ENCODE data around the gene GRIP1. TPM values are rescaled to one million over a fixed set of nuclear protein-coding genes. Genes with fewer than 3 reads are reported as not detected.

Gene GRIP1
- total RNA-seq, 4 donors from 2014 or later = 14.3 to 319 (median 20.6) TPM

DNA sequence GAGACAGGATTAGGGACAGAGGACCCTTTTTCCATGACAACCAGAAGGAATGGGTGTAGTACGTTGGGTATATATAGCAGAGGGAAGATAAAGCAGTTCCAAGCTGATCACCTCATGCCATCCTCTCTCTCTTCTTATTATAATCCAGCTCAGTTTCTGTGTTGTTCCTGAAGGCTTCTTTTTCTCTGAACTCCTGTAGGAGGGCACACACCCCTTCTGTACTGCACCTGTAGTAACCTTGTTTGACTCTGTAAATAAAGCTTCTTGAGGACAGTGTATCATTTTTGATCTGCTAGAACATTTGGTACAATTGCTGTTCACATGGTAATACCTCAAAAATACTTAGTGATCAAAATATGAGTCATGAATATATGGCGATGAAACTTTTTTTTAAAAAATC is 343.1 kb downstream of the GRIP1 start:
- H3K9me3 ChIP-seq = no peaks in the 10 kb centered on the region
- H3K4me3 ChIP-seq = no peak overlapping the region
- H3K27ac ChIP-seq = no peak overlapping the region
- peaks cover 37% of the 10 kb centered on the region for H3K36me3 ChIP-seq
- 97% methylated on average over 2 of the region's 2 CpGs for WGBS
- no peaks in the 10 kb centered on the region for H3K27me3 ChIP-seq
- no peaks in the 10 kb centered on the region for H3K4me1 ChIP-seq
- no peak for TF ChIP-seq POLR2AphosphoS5 (IDR thresholded peaks at IDR 0.05)
- no peak for DNase-seq (ENCODE audit: low spot score in 2 of 2)

DNA sequence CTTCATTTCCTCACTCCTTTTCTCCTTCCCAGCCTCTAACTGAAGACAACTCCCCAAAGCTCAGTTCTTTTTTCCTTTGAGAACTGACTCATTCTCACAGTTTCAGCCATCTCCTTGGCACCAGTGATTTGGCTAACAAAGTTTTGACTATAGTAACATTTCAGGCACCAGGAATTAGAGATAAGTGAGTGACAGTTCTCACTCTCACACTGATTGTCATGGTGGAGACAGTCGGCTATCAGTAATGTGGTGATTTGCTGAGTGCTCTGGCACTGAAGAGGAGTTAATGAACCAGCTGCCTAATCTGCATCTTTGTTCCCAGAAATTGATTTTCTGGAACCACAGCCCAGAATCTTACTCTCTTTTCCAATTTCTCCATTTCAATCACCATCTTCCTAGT is 347.1 kb downstream of the GRIP1 start:
- WGBS = 100% methylated on average over 1 of the region's 1 CpG
- TF ChIP-seq EP300 (IDR thresholded peaks at IDR 0.05) = no peak
- no peak for TF ChIP-seq POLR2A (IDR thresholded peaks at IDR 0.05)
- TF ChIP-seq, protein P1, sequence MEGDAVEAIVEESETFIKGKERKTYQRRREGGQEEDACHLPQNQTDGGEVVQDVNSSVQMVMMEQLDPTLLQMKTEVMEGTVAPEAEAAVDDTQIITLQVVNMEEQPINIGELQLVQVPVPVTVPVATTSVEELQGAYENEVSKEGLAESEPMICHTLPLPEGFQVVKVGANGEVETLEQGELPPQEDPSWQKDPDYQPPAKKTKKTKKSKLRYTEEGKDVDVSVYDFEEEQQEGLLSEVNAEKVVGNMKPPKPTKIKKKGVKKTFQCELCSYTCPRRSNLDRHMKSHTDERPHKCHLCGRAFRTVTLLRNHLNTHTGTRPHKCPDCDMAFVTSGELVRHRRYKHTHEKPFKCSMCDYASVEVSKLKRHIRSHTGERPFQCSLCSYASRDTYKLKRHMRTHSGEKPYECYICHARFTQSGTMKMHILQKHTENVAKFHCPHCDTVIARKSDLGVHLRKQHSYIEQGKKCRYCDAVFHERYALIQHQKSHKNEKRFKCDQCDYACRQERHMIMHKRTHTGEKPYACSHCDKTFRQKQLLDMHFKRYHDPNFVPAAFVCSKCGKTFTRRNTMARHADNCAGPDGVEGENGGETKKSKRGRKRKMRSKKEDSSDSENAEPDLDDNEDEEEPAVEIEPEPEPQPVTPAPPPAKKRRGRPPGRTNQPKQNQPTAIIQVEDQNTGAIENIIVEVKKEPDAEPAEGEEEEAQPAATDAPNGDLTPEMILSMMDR (IDR thresholded peaks at IDR 0.05) = no peak
- TF ChIP-seq POLR2AphosphoS5 (IDR thresholded peaks at IDR 0.05) = no peak
- peaks cover 7% of the 10 kb centered on the region for H3K36me3 ChIP-seq
- no peak overlapping the region for H3K4me3 ChIP-seq
- H3K9me3 ChIP-seq = no peaks in the 10 kb centered on the region
- H3K4me1 ChIP-seq = no peaks in the 10 kb centered on the region
- H3K27me3 ChIP-seq = no peaks in the 10 kb centered on the region
- DNase-seq (ENCODE audit: low spot score in 2 of 2) = no peak
- H3K27ac ChIP-seq = no peak overlapping the region

DNA sequence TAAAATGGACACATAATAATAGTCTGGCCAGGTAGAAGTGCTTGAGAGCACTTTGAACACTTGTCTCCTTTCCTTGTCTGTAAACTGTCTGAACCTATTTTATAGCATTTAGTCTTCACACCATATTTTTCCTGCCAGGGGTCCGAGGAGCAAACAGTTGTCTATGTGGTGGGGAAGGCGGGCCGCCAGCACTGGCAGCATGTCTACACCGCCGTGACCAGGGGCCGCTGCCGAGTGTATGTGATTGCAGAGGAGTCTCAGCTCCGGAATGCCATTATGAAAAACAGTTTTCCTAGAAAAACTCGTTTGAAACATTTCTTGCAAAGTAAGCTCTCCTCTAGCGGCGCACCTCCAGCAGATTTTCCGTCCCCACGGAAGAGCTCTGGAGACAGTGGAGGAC is 347.9 kb downstream of the GRIP1 start:
- 88% methylated on average over 13 of the region's 13 CpGs for WGBS
- peaks cover 7% of the 10 kb centered on the region for H3K36me3 ChIP-seq
- H3K27ac ChIP-seq = no peak overlapping the region
- no peak overlapping the region for H3K4me3 ChIP-seq
- H3K9me3 ChIP-seq = no peaks in the 10 kb centered on the region
- H3K27me3 ChIP-seq = no peaks in the 10 kb centered on the region
- no peak for DNase-seq (ENCODE audit: low spot score in 2 of 2)
- TF ChIP-seq, protein P1 (IDR thresholded peaks at IDR 0.05) = no peak
- TF ChIP-seq EP300 (IDR thresholded peaks at IDR 0.05) = no peak
- TF ChIP-seq POLR2AphosphoS5 (IDR thresholded peaks at IDR 0.05) = no peak
- no peak for TF ChIP-seq POLR2A (IDR thresholded peaks at IDR 0.05)
- H3K4me1 ChIP-seq = no peaks in the 10 kb centered on the region

DNA sequence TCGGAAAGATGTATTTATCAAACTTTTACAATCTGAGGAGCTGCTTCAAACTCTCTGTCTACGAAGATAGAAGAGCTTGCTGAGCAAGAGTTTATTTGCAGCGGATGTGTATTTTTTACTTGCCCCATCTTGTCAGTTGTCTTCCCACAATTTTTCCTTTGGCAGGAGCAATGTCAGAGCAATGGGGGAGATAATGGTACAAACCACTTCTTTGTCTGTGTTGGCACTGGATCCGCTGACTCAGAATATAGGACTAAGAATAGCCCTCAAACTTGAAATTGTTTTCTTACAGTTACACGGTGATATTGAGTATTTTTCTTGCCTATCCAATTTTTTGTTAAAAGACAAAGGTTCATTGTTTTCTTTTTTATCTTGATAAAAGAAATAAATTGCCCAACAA is 348.9 kb downstream of the GRIP1 start:
- no peak for DNase-seq (ENCODE audit: low spot score in 2 of 2)
- WGBS = 65% methylated on average over 5 of the region's 5 CpGs
- Histone ChIP-seq H3K9me3 (no peaks in the 10 kb centered on the region), H3K36me3 (peaks cover 14% of the 10 kb centered on the region), H3K4me3 (no peak overlapping the region), H3K27ac (no peak overlapping the region), H3K27me3 (no peaks in the 10 kb centered on the region), H3K4me1 (no peaks in the 10 kb centered on the region)
- TF ChIP-seq POLR2AphosphoS5 (IDR thresholded peaks at IDR 0.05) (no peak), POLR2A (IDR thresholded peaks at IDR 0.05) (no peak), EP300 (IDR thresholded peaks at IDR 0.05) (no peak)
- TF ChIP-seq, protein P1 (IDR thresholded peaks at IDR 0.05) = no peak

DNA sequence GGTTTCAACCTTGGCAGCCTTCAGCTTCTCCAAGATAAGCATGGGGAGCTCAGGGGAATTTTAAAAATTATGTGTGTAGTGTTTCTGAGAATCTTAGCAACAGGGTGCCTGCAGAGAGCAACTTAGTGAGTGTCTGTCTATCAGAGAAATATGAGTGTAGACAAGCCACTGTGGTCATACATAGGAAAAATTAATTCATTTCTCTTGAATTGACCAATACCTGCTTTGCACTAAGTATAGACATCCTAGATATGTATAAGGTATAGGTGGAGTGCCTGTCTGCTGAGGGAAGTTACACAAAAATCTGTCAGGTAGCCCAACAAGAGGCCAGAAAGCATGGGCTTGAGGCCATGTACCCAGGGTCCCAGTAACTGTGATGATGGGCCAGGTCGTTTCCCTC is 355.9 kb downstream of the GRIP1 start:
- no peak overlapping the region for H3K27ac ChIP-seq
- 87% methylated on average over 1 of the region's 1 CpG for WGBS
- H3K4me3 ChIP-seq = no peak overlapping the region
- peaks cover 17% of the 10 kb centered on the region for H3K36me3 ChIP-seq
- TF ChIP-seq POLR2AphosphoS5 (IDR thresholded peaks at IDR 0.05) = no peak
- TF ChIP-seq POLR2A (IDR thresholded peaks at IDR 0.05) = no peak
- no peak for TF ChIP-seq EP300 (IDR thresholded peaks at IDR 0.05)
- TF ChIP-seq, protein P1 (IDR thresholded peaks at IDR 0.05) = no peak
- no peaks in the 10 kb centered on the region for H3K4me1 ChIP-seq
- H3K27me3 ChIP-seq = no peaks in the 10 kb centered on the region
- H3K9me3 ChIP-seq = no peaks in the 10 kb centered on the region
- DNase-seq (ENCODE audit: low spot score in 2 of 2) = no peak

DNA sequence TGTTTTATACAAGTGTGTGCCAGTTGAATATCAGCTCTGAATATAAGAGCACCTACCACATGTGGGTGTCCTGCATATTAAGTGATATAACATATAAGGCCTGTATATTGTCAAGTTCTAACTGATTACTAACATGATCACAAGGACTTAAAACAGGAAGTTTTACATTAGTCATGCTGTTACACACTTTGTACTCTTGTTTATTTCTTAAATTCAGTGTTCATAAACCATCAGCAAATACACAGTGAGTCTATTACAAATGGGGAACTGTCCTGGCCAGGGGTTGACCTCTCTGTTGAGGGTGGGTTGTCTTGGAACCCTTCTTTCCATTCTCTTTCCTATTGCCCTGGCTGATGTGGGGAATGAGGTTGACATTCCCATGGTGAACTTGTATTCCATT is 357.4 kb downstream of the GRIP1 start:
- no peaks in the 10 kb centered on the region for H3K4me1 ChIP-seq
- TF ChIP-seq, protein P1 (IDR thresholded peaks at IDR 0.05) = no peak
- no peak for TF ChIP-seq POLR2AphosphoS5 (IDR thresholded peaks at IDR 0.05)
- no peak for TF ChIP-seq EP300 (IDR thresholded peaks at IDR 0.05)
- TF ChIP-seq POLR2A (IDR thresholded peaks at IDR 0.05) = no peak
- H3K27me3 ChIP-seq = no peaks in the 10 kb centered on the region
- H3K36me3 ChIP-seq = peaks cover 17% of the 10 kb centered on the region
- no peak overlapping the region for H3K4me3 ChIP-seq
- no peaks in the 10 kb centered on the region for H3K9me3 ChIP-seq
- no peak for DNase-seq (ENCODE audit: low spot score in 2 of 2)
- no peak overlapping the region for H3K27ac ChIP-seq
